HCT116 (cell line): ENCODE results near the gene PPM1J.

Experiments
- EGR1 ChIP-seq: IDR thresholded peaks from 2 replicates; pipeline ENCODE4 v1.6.1; 2012; ENCODE audit warnings: low read depth
- EZH2phosphoT487 ChIP-seq: fragments of 200-600 bp; IDR thresholded peaks from 2 replicates; pipeline ENCODE4 v1.6.1; 2018; ENCODE audit warnings: antibody characterized with exemption, borderline replicate concordance
- SIN3A ChIP-seq: IDR thresholded peaks from 2 replicates; pipeline ENCODE4 v1.6.1; 2012; ENCODE audit warnings: low read depth
- TCF7L2 ChIP-seq: IDR thresholded peaks from 2 replicates; pipeline ENCODE4 v1.7.0; 2011; ENCODE audit warnings: borderline replicate concordance, inconsistent platforms; ENCODE audit not compliant: insufficient read depth, insufficient read length; ENCODE audit errors: extremely low read depth
- YY1 ChIP-seq: IDR thresholded peaks from 2 replicates; pipeline ENCODE4 v1.6.1; 2011; ENCODE audit warnings: low read length, low read depth, moderate library complexity, mild to moderate bottlenecking; ENCODE audit not compliant: insufficient replicate concordance; ENCODE audit errors: extremely low read depth
- TF ChIP-seq, protein P1 (sequence below), 3 experiments: fragments of 200-600 bp in 1 of 3; sonication (generic) in 1 of 3; IDR thresholded peaks in 2 of 3; conservative IDR thresholded peaks in 1 of 3; 2 replicates each; pipeline ENCODE4 v1.5.1; 2012 to 2017; ENCODE audit warnings: low read depth in 2 of 3, low read length in 2 of 3, antibody characterized with exemption in 1 of 3, borderline replicate concordance in 1 of 3, control low read depth in 1 of 3, mild to moderate bottlenecking in 1 of 3, mixed read lengths in 1 of 3, mixed run types in 1 of 3, moderate library complexity in 1 of 3; ENCODE audit not compliant: insufficient read depth in 1 of 3

DNA sequence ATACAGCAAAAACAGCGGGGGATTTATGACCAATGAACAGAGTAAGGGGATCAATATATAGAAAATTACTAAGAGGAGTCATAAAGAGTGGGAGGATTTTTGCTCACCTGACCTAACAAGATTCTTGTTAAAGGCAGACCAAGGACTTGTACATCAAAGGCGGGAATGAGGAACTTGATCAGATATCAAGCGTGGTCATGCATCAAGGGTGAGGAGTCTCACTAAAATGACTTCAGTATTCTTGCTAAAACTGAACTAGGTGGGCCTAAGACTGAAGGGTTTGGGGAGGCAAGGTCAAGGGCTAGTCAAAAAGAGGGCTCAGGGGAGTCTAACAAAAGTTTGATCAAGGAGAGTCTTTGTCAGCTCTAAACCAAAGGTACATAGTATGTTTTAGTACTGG is 38.6 kb downstream of the PPM1J start:
- TF ChIP-seq, protein P1, sequence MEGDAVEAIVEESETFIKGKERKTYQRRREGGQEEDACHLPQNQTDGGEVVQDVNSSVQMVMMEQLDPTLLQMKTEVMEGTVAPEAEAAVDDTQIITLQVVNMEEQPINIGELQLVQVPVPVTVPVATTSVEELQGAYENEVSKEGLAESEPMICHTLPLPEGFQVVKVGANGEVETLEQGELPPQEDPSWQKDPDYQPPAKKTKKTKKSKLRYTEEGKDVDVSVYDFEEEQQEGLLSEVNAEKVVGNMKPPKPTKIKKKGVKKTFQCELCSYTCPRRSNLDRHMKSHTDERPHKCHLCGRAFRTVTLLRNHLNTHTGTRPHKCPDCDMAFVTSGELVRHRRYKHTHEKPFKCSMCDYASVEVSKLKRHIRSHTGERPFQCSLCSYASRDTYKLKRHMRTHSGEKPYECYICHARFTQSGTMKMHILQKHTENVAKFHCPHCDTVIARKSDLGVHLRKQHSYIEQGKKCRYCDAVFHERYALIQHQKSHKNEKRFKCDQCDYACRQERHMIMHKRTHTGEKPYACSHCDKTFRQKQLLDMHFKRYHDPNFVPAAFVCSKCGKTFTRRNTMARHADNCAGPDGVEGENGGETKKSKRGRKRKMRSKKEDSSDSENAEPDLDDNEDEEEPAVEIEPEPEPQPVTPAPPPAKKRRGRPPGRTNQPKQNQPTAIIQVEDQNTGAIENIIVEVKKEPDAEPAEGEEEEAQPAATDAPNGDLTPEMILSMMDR (IDR thresholded peaks at IDR 0.05 in 2 of 3, conservative IDR thresholded peaks at IDR 0.05 in 1 of 3; ENCODE audit: borderline replicate concordance in 1 of 3, insufficient read depth in 1 of 3, low read depth in 2 of 3, low read length in 2 of 3), result no peak
- TF ChIP-seq SIN3A, result no peak
- no peak for TF ChIP-seq TCF7L2
- no peak for TF ChIP-seq EZH2phosphoT487
- TF ChIP-seq YY1, result no peak
- no peak for TF ChIP-seq EGR1
